Mesenchymal stem cell (in vitro differentiated cells and primary cell): ENCODE results near the gene CLEC4M.

Experiments
- DNase-seq: peaks from one replicate; pipeline ENCODE4 v3.0.0-alpha.2; 2013
- H2AFZ ChIP-seq: one replicate; pipeline ENCODE4 v1.6.1; 2013; ENCODE audit warnings: low read depth, mild to moderate bottlenecking, control low read depth, inconsistent platforms, low read length, moderate library complexity
- H2AK5ac ChIP-seq: 2 replicates; pipeline ENCODE4 v1.6.1; 2013; ENCODE audit warnings: low read length, moderate library complexity, mild to moderate bottlenecking, inconsistent platforms; ENCODE audit not compliant: severe bottlenecking
- H2BK120ac ChIP-seq: one replicate; pipeline ENCODE4 v1.6.1; 2013; ENCODE audit warnings: low read depth, mild to moderate bottlenecking, inconsistent platforms, low read length, moderate library complexity
- H2BK12ac ChIP-seq, 2 experiments: one replicate each; pipeline ENCODE4 v1.6.1; 2013; ENCODE audit warnings: inconsistent platforms in 2 of 2, low read length in 2 of 2, mild to moderate bottlenecking in 2 of 2, moderate library complexity in 2 of 2, control low read depth in 1 of 2
- H2BK15ac ChIP-seq: one replicate; pipeline ENCODE4 v1.6.1; 2013; ENCODE audit warnings: mild to moderate bottlenecking, low read depth, inconsistent platforms; ENCODE audit not compliant: poor library complexity, severe bottlenecking
- H2BK5ac ChIP-seq: 2 replicates; pipeline ENCODE4 v1.6.1; 2013; ENCODE audit warnings: low read depth, mild to moderate bottlenecking, low read length, control low read depth, inconsistent platforms; ENCODE audit not compliant: poor library complexity, severe bottlenecking
- H3K14ac ChIP-seq, 2 experiments: one replicate each; pipeline ENCODE4 v1.6.1; 2013; ENCODE audit warnings: inconsistent platforms in 2 of 2, low read length in 2 of 2, control low read depth in 1 of 2, mild to moderate bottlenecking in 1 of 2, moderate library complexity in 1 of 2
- H3K18ac ChIP-seq, 2 experiments: one replicate each; pipeline ENCODE4 v1.6.1; 2013; ENCODE audit warnings: inconsistent platforms in 2 of 2, low read length in 2 of 2, control low read depth in 1 of 2, low read depth in 1 of 2, mild to moderate bottlenecking in 1 of 2
- H3K23ac ChIP-seq, 2 experiments: one replicate each; pipeline ENCODE4 v1.6.1; 2013; ENCODE audit warnings: inconsistent platforms in 2 of 2, low read length in 2 of 2, mild to moderate bottlenecking in 2 of 2, moderate library complexity in 2 of 2, control low read depth in 1 of 2
- H3K27ac ChIP-seq: 2 replicates; pipeline ENCODE4 v1.5.1; 2013; ENCODE audit warnings: mild to moderate bottlenecking, moderate library complexity, low read length, control low read depth, inconsistent platforms; ENCODE audit not compliant: poor library complexity, severe bottlenecking
- H3K27me3 ChIP-seq, 2 experiments: 2 replicates each; pipeline versions ENCODE4 v1.6.1 to v1.7.0; 2013; ENCODE audit warnings: low read length in 2 of 2, mild to moderate bottlenecking in 2 of 2, moderate library complexity in 2 of 2, control low read depth in 1 of 2, inconsistent platforms in 1 of 2; ENCODE audit not compliant: control insufficient read depth in 1 of 2, insufficient read depth in 1 of 2
- H3K36me3 ChIP-seq, 2 experiments: 2 replicates each; pipeline versions ENCODE4 v1.6.1 to v1.7.0; 2013; ENCODE audit warnings: low read length in 2 of 2, control low read depth in 1 of 2, inconsistent platforms in 1 of 2, low read depth in 1 of 2, mild to moderate bottlenecking in 1 of 2; ENCODE audit not compliant: insufficient read depth in 2 of 2, control insufficient read depth in 1 of 2
- H3K4ac ChIP-seq, 2 experiments: one replicate each; pipeline ENCODE4 v1.6.1; 2013; ENCODE audit warnings: inconsistent platforms in 2 of 2, low read length in 2 of 2, mild to moderate bottlenecking in 2 of 2, moderate library complexity in 2 of 2, control low read depth in 1 of 2, low read depth in 1 of 2
- H3K4me1 ChIP-seq: 2 replicates; pipeline ENCODE4 v1.6.1; 2013; ENCODE audit warnings: low read depth, low read length, control low read depth; ENCODE audit not compliant: control insufficient read depth, insufficient read depth
- H3K4me2 ChIP-seq: 2 replicates; pipeline ENCODE4 v1.6.1; 2013; ENCODE audit warnings: low read length, mild to moderate bottlenecking, inconsistent platforms; ENCODE audit not compliant: poor library complexity, severe bottlenecking
- H3K4me3 ChIP-seq, 2 experiments: 2 replicates each; pipeline versions ENCODE4 v1.5.1 to v1.7.0; 2013; ENCODE audit warnings: low read length in 2 of 2, mild to moderate bottlenecking in 2 of 2, control low read depth in 1 of 2, low read depth in 1 of 2; ENCODE audit not compliant: insufficient read depth in 1 of 2
- H3K79me1 ChIP-seq: replicated peaks from 2 replicates; pipeline ENCODE4 v1.6.1; 2013; ENCODE audit warnings: mild to moderate bottlenecking, control low read depth, low read length, inconsistent platforms; ENCODE audit not compliant: poor library complexity, severe bottlenecking
- H3K9ac ChIP-seq: 2 replicates; pipeline ENCODE4 v1.7.0; 2013; ENCODE audit warnings: mild to moderate bottlenecking, low read length, moderate library complexity
- H3K9me3 ChIP-seq: 2 replicates; pipeline ENCODE4 v1.7.0; 2013; ENCODE audit warnings: mild to moderate bottlenecking, low read length; ENCODE audit not compliant: control insufficient read depth
- H4K8ac ChIP-seq: one replicate; pipeline ENCODE4 v1.6.1; 2013; ENCODE audit warnings: inconsistent platforms, mild to moderate bottlenecking, low read length, moderate library complexity
- H4K91ac ChIP-seq: one replicate; pipeline ENCODE4 v1.6.1; 2013; ENCODE audit warnings: mild to moderate bottlenecking, low read length, inconsistent platforms
- WGBS: methylation state at CpG from one replicate; pipeline ENCODE4 v1.1.7; 2013; ENCODE audit warnings: mixed read lengths; 5-methylcytosine and 5-hydroxymethylcytosine counted together

The CLEC4M gene

GRCh38 chr19:7732045-7732444 is 31.0 kb upstream of the CLEC4M start, which contains the start of gene CLEC4G:
TSS of gene CLEC4G (minus strand) at chr19:7732110. CDS start at chr19:7732102, 8 bp downstream.
- no peaks in the 10 kb centered on the region for H3K36me3 ChIP-seq
- no peak within 1 kb of the TSS for H3K18ac ChIP-seq
- peaks cover 30 to 80% of the 10 kb centered on the region in 2 experiments for H3K27me3 ChIP-seq
- no peak within 1 kb of the TSS for H2AK5ac ChIP-seq
- peaks cover 2% of the 10 kb centered on the region for H3K4me1 ChIP-seq
- no peak within 1 kb of the TSS for H4K91ac ChIP-seq
- no peak within 1 kb of the TSS for H2BK15ac ChIP-seq
- no peak within 1 kb of the TSS for H3K14ac ChIP-seq
- H2BK5ac ChIP-seq: no peak within 1 kb of the TSS
- H2BK12ac ChIP-seq: no peak within 1 kb of the TSS
- H2BK120ac ChIP-seq: no peak within 1 kb of the TSS
- H2AFZ ChIP-seq: no peak within 1 kb of the TSS
- no peak within 1 kb of the TSS for H3K4ac ChIP-seq
- no peak within 1 kb of the TSS for H3K9ac ChIP-seq
- H3K9me3 ChIP-seq: no peaks in the 10 kb centered on the region
- no peak within 1 kb of the TSS for H3K4me3 ChIP-seq
- WGBS: 60% methylated on average over 9 of the region's 9 CpGs
- no peak within 1 kb of the TSS for H3K23ac ChIP-seq
- H3K27ac ChIP-seq: no peak within 1 kb of the TSS
- H4K8ac ChIP-seq: no peak within 1 kb of the TSS
- no peak within 1 kb of the TSS for H3K4me2 ChIP-seq
- no peaks in the 10 kb centered on the region for H3K79me1 ChIP-seq
- no peak for DNase-seq

GRCh38 chr19:7733376-7733775 is 29.7 kb upstream of the CLEC4M start:
- H3K36me3 ChIP-seq: no peaks in the 10 kb centered on the region
- no peaks in the 10 kb centered on the region for H3K79me1 ChIP-seq
- no peak overlapping the region for H4K8ac ChIP-seq
- no peak overlapping the region for H3K4ac ChIP-seq
- H3K4me3 ChIP-seq: no peak overlapping the region
- no peak overlapping the region for H3K18ac ChIP-seq
- H2BK15ac ChIP-seq: no peak overlapping the region
- no peak overlapping the region for H3K14ac ChIP-seq
- no peak overlapping the region for H4K91ac ChIP-seq
- H2BK5ac ChIP-seq: no peak overlapping the region
- H2AFZ ChIP-seq: no peak overlapping the region
- DNase-seq: no peak
- H3K27me3 ChIP-seq: peaks cover 20 to 74% of the 10 kb centered on the region in 2 experiments
- no peak overlapping the region for H3K23ac ChIP-seq
- H2AK5ac ChIP-seq: no peak overlapping the region
- peaks cover 2% of the 10 kb centered on the region for H3K4me1 ChIP-seq
- no peak overlapping the region for H3K27ac ChIP-seq
- no peaks in the 10 kb centered on the region for H3K9me3 ChIP-seq
- no peak overlapping the region for H2BK12ac ChIP-seq
- 53% methylated on average over 3 of the region's 6 CpGs for WGBS
- H2BK120ac ChIP-seq: no peak overlapping the region
- no peak overlapping the region for H3K4me2 ChIP-seq
- no peak overlapping the region for H3K9ac ChIP-seq

GRCh38 chr19:7734220-7735203 is 28.5 kb upstream of the CLEC4M start:
- Histone ChIP-seq H2AFZ (no peak overlapping the region), H3K27me3 (peaks cover 12 to 72% of the 10 kb centered on the region in 2 experiments), H2BK5ac (no peak overlapping the region), H3K4me1 (peaks cover 2% of the 10 kb centered on the region), H3K9me3 (no peaks in the 10 kb centered on the region), H2BK12ac (no peak overlapping the region), H4K91ac (no peak overlapping the region), H3K4ac (no peak overlapping the region), H3K36me3 (no peaks in the 10 kb centered on the region), H3K18ac (no peak overlapping the region), H3K79me1 (no peaks in the 10 kb centered on the region), H2BK15ac (no peak overlapping the region), H2AK5ac (no peak overlapping the region), H3K9ac (no peak overlapping the region), H4K8ac (no peak overlapping the region), H3K4me2 (no peak overlapping the region), H3K14ac (no peak overlapping the region), H3K23ac (no peak overlapping the region), H3K4me3 (no peak overlapping the region), H3K27ac (no peak overlapping the region), H2BK120ac (no peak overlapping the region)
- WGBS: 65% methylated on average over 10 of the region's 12 CpGs
- peak; percentile 27 for DNase-seq

- no peak overlapping the region for H3K27ac ChIP-seq
These were observed 26.9 kb upstream of the CLEC4M start for GRCh38 chr19:7736148-7736547.

More at GRCh38 chr19:7736148-7736547, 26.9 kb upstream of the CLEC4M start:
- Histone ChIP-seq H4K91ac (no peak overlapping the region), H2BK15ac (no peak overlapping the region), H4K8ac (no peak overlapping the region), H3K4me3 (no peak overlapping the region), H3K4me2 (no peak overlapping the region), H3K18ac (no peak overlapping the region), H2BK12ac (no peak overlapping the region), H2BK120ac (no peak overlapping the region), H2AFZ (no peak overlapping the region), H2AK5ac (no peak overlapping the region), H3K79me1 (no peaks in the 10 kb centered on the region), H3K27me3 (peaks cover 10 to 72% of the 10 kb centered on the region in 2 experiments), H3K23ac (no peak overlapping the region), H2BK5ac (no peak overlapping the region), H3K36me3 (no peaks in the 10 kb centered on the region), H3K9ac (no peak overlapping the region), H3K9me3 (no peaks in the 10 kb centered on the region), H3K14ac (no peak overlapping the region), H3K4ac (no peak overlapping the region), H3K4me1 (no peaks in the 10 kb centered on the region)
- DNase-seq: no peak
- WGBS: 52% methylated on average over 1 of the region's 1 CpG
